Gastrocnemius medialis (tissue), 4 donors: ENCODE results near the gene CNIH3. TPM values are rescaled to one million over a fixed set of nuclear protein-coding genes. Genes with fewer than 3 reads are reported as not detected.
A peak's percentile ranks its signal among the peaks of the same experiment; 100 is the strongest.

Experiments
- ATAC-seq, 2 donors: fragments of 150-250 bp; one replicate each; pipeline ENCODE4 v1.9.1; 2016
- DNase-seq, 2 donors: peaks; one replicate each; pipeline ENCODE4 v3.0.0-alpha.2; 2019
- H3K27ac ChIP-seq, 4 donors: fragments of 200-600 bp; sonication (generic); 1 replicate in 1 of 4; 2 replicates in 3 of 4; pipeline ENCODE4 v1.5.1; 2016 to 2018; ENCODE audit warnings: mild to moderate bottlenecking in 2 of 4, moderate library complexity in 1 of 4
- H3K27me3 ChIP-seq, 3 donors: fragments of 200-600 bp; sonication (generic) in 2 of 3; 1 replicate in 1 of 3; 2 replicates in 2 of 3; pipeline versions ENCODE4 v1.5.1 to v1.6.0; 2016 to 2019; ENCODE audit warnings: mild to moderate bottlenecking in 1 of 3, moderate library complexity in 1 of 3
- H3K36me3 ChIP-seq, 2 donors: fragments of 200-600 bp; sonication (generic) in 1 of 2; one replicate each; pipeline ENCODE4 v1.5.1; 2017 to 2018
- H3K4me1 ChIP-seq, 2 donors: fragments of 200-600 bp; sonication (generic) in 1 of 2; one replicate each; pipeline ENCODE4 v1.5.1; 2016 to 2017; ENCODE audit warnings: mild to moderate bottlenecking in 2 of 2
- H3K4me3 ChIP-seq, 4 donors: fragments of 200-600 bp; sonication (generic) in 3 of 4; 1 replicate in 1 of 4; 2 replicates in 3 of 4; pipeline ENCODE4 v1.5.1; 2016 to 2019; ENCODE audit warnings: mild to moderate bottlenecking in 2 of 4
- H3K9me3 ChIP-seq, 3 donors: fragments of 200-600 bp; sonication (generic) in 2 of 3; 1 replicate in 1 of 3; 2 replicates in 2 of 3; pipeline ENCODE4 v1.5.1; 2016 to 2019
- CTCF ChIP-seq, 5 experiments: fragments of 450-650 bp in 3 of 5; fragments of 200-600 bp in 2 of 5; sonication (generic) in 2 of 5; IDR thresholded peaks in 4 of 5; conservative IDR thresholded peaks in 1 of 5; 1 replicate in 4 of 5; 2 replicates in 1 of 5; pipeline ENCODE4 v1.5.1; 2016 to 2019; ENCODE audit warnings: antibody characterized with exemption in 5 of 5, mild to moderate bottlenecking in 3 of 5, moderate library complexity in 3 of 5
- POLR2A ChIP-seq, 2 donors: fragments of 450-650 bp; IDR thresholded peaks; one replicate each; pipeline ENCODE4 v1.6.1; 2017; ENCODE audit warnings: antibody characterized with exemption in 2 of 2, mild to moderate bottlenecking in 2 of 2, moderate library complexity in 2 of 2
- in situ Hi-C, 4 donors: fragments of 200-750 bp; cut with MboI; loops; one replicate each; pipeline versions ENCODE4 v1.15.0 to v1.8.0; 2017; ENCODE audit warnings: low sequenced_read_pairs in 4 of 4
- intact Hi-C: fragments of 100-400 bp; cut with DNase I; formaldehyde crosslinking; loops from one replicate; pipeline ENCODE4 v1.15.1; 2023; ENCODE audit warnings: low total_unique reads
- total RNA-seq, 4 donors: library from RNA; depleted of rRNA; stranded (reverse); fragments of >200 nt; gene quantifications; one replicate each; pipeline versions ENCODE4 v1.1.0 to v1.2.3, GENCODE V29; 2016

The CNIH3 gene
- total RNA-seq, 4 donors from 2014 or later: 0.95 to 1.6 (median 1.5) TPM; not detected in 1

GRCh38 chr1:224735159-224735558 is 119.0 kb downstream of the CNIH3 start:
- Histone ChIP-seq H3K27ac (no peak overlapping the region), H3K4me1 (peaks cover 9 to 13% of the 10 kb centered on the region in 2 donors), H3K9me3 (no peaks in the 10 kb centered on the region), H3K27me3 (no peaks in the 10 kb centered on the region), H3K4me3 (no peak overlapping the region), H3K36me3 (no peaks in the 10 kb centered on the region)
- in situ Hi-C loops (no loop called here), intact Hi-C loops (no loop called here)
- ATAC-seq (no peak), DNase-seq (no peak)
- TF ChIP-seq CTCF (IDR thresholded peaks at IDR 0.05 in 4 of 5, conservative IDR thresholded peaks at IDR 0.05 in 1 of 5) (no peak), POLR2A (IDR thresholded peaks at IDR 0.05) (no peak)

- no peaks in the 10 kb centered on the region for H3K9me3 ChIP-seq
- in situ Hi-C loops (no loop called here), intact Hi-C loops (no loop called here)
- TF ChIP-seq POLR2A (IDR thresholded peaks at IDR 0.05) (no peak), CTCF (IDR thresholded peaks at IDR 0.05 in 4 of 5, conservative IDR thresholded peaks at IDR 0.05 in 1 of 5) (no peak)
- H3K4me3 ChIP-seq: no peak overlapping the region
- no peaks in the 10 kb centered on the region for H3K36me3 ChIP-seq
- DNase-seq (peak in 1 of 2 donors; percentile 19), ATAC-seq (peak in 1 of 2 donors; percentile 8)
- H3K27ac ChIP-seq: no peak overlapping the region
- peaks cover 12 to 13% of the 10 kb centered on the region in 2 donors for H3K4me1 ChIP-seq
- H3K27me3 ChIP-seq: no peaks in the 10 kb centered on the region
These were observed 120.7 kb downstream of the CNIH3 start for GRCh38 chr1:224736619-224737352.

- ATAC-seq: no peak
- Histone ChIP-seq H3K36me3 (no peaks in the 10 kb centered on the region), H3K4me3 (no peak overlapping the region), H3K9me3 (no peaks in the 10 kb centered on the region), H3K27ac (no peak overlapping the region), H3K4me1 (peaks cover 12 to 13% of the 10 kb centered on the region in 2 donors), H3K27me3 (no peaks in the 10 kb centered on the region)
- in situ Hi-C loops: no loop called here
- no peak for DNase-seq
- intact Hi-C loops: no loop called here
- TF ChIP-seq CTCF (IDR thresholded peaks at IDR 0.05 in 4 of 5, conservative IDR thresholded peaks at IDR 0.05 in 1 of 5): no peak
- TF ChIP-seq POLR2A (IDR thresholded peaks at IDR 0.05): no peak
These were observed 121.2 kb downstream of the CNIH3 start for GRCh38 chr1:224737353-224737727.

GRCh38 chr1:224739303-224739996 is 123.3 kb downstream of the CNIH3 start:
- no peaks in the 10 kb centered on the region for H3K36me3 ChIP-seq
- no peak for TF ChIP-seq CTCF (IDR thresholded peaks at IDR 0.05 in 4 of 5, conservative IDR thresholded peaks at IDR 0.05 in 1 of 5)
- intact Hi-C loops: no loop called here
- in situ Hi-C loops: no loop called here
- H3K9me3 ChIP-seq: no peaks in the 10 kb centered on the region
- H3K27ac ChIP-seq: peak overlapping the region; percentile 11 to 74 (median 62)
- H3K27me3 ChIP-seq: no peaks in the 10 kb centered on the region
- ATAC-seq (peak; percentile 57 to 68), DNase-seq (peak; percentile 44 to 53)
- H3K4me3 ChIP-seq: no peak overlapping the region
- peaks cover 6 to 7% of the 10 kb centered on the region in 2 donors for H3K4me1 ChIP-seq
